ENCODE data around the gene PPM1H.

DNA sequence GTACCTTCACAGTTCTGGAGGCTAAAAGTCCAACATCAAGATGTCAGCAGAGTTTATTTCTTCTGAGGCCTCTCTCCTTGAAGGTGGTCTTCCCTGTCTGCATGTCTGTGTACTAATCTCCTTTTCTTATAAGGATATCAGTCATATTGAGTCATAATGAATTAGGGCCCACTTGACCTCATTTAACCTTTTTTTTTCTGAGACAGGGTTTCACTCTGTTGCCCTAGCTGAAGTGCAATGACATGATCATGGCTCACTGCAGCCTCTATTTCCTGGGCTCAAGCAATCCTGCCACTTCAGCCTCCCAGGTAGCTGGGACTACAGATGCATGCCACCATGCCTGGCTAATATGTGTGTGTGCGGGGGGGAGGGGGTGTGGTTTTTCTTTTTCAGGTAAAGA lies 41.7 kb downstream of the PPM1H start:
- TF ChIP-seq, protein P1, sequence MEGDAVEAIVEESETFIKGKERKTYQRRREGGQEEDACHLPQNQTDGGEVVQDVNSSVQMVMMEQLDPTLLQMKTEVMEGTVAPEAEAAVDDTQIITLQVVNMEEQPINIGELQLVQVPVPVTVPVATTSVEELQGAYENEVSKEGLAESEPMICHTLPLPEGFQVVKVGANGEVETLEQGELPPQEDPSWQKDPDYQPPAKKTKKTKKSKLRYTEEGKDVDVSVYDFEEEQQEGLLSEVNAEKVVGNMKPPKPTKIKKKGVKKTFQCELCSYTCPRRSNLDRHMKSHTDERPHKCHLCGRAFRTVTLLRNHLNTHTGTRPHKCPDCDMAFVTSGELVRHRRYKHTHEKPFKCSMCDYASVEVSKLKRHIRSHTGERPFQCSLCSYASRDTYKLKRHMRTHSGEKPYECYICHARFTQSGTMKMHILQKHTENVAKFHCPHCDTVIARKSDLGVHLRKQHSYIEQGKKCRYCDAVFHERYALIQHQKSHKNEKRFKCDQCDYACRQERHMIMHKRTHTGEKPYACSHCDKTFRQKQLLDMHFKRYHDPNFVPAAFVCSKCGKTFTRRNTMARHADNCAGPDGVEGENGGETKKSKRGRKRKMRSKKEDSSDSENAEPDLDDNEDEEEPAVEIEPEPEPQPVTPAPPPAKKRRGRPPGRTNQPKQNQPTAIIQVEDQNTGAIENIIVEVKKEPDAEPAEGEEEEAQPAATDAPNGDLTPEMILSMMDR (conservative IDR thresholded peaks at IDR 0.05; ENCODE audit: low read depth, low read length): no peak
- TF ChIP-seq EZH2 (IDR thresholded peaks at IDR 0.05; ENCODE audit: borderline replicate concordance, low read depth, low read length, poor library complexity, severe bottlenecking): no peak

Measured in A673 (cell line).